GM10847 (cell line): ENCODE data around the gene FRS2.

ENCODE experiments used
- POLR2A ChIP-seq: IDR thresholded peaks from 2 replicates; pipeline ENCODE4 v1.6.1; 2011; ENCODE audit not compliant: insufficient read length; ENCODE audit errors: extremely low read depth

FRS2 gene

GRCh38 chr12:69569236-69569635, 99.0 kb downstream of the FRS2 start:
- TF ChIP-seq POLR2A = no peak

GRCh38 chr12:69570000-69570516, 99.9 kb downstream of the FRS2 start:
- TF ChIP-seq POLR2A = no peak

GRCh38 chr12:69570545-69571399, 100.6 kb downstream of the FRS2 start:
- no peak for TF ChIP-seq POLR2A

- TF ChIP-seq POLR2A = no peak
Measured at GRCh38 chr12:69575346-69575745, 105.2 kb downstream of the FRS2 start.

- no peak for TF ChIP-seq POLR2A
Measured at GRCh38 chr12:69578283-69578682, 108.1 kb downstream of the FRS2 start.

- no peak for TF ChIP-seq POLR2A
Measured at GRCh38 chr12:69579029-69579428, 108.8 kb downstream of the FRS2 start.

- TF ChIP-seq POLR2A = no peak
Measured at GRCh38 chr12:69580074-69580473, 109.9 kb downstream of the FRS2 start.

GRCh38 chr12:69583203-69583602, 113.0 kb downstream of the FRS2 start:
- TF ChIP-seq POLR2A = no peak

- TF ChIP-seq POLR2A = peak; percentile 90
Measured at GRCh38 chr12:69585189-69586062, 115.2 kb downstream of the FRS2 start, which contains the start of gene CCT2. Gene CCT2, plus strand, starts transcription at chr12:69585459. Its CDS starts 63 bp downstream, at chr12:69585522.

- TF ChIP-seq POLR2A = no peak
Measured at GRCh38 chr12:69588527-69588926, 118.3 kb downstream of the FRS2 start.

- TF ChIP-seq POLR2A = no peak
Measured at GRCh38 chr12:69589082-69589481, 118.9 kb downstream of the FRS2 start.

GRCh38 chr12:69595689-69596088, 125.5 kb downstream of the FRS2 start:
- TF ChIP-seq POLR2A = no peak

GRCh38 chr12:69598174-69598753, 128.1 kb downstream of the FRS2 start:
- TF ChIP-seq POLR2A = no peak

- TF ChIP-seq POLR2A = no peak
Measured at GRCh38 chr12:69600804-69601203, 130.6 kb downstream of the FRS2 start.

- TF ChIP-seq POLR2A = no peak
Measured at GRCh38 chr12:69601962-69602685, 131.9 kb downstream of the FRS2 start.
